BJ (cell line): ENCODE data around the gene METAP1. TPM values are rescaled to one million over a fixed set of nuclear protein-coding genes. Genes with fewer than 3 reads are reported as not detected.

Experiments used
- CTCF ChIA-PET: fragments of 350-600 bp; formaldehyde crosslinking; extraction: SDS; loops from one replicate; lab custom pipeline; 2021; ENCODE audit warnings: antibody characterized with exemption, inconsistent platforms; lab: Yijun Ruan, JAX
- POLR2A ChIA-PET: fragments of 300-600 bp; sonication (Branson Sonifier 250); formaldehyde crosslinking; extraction: SDS; loops from one replicate; lab custom pipeline; 2021; ENCODE audit warnings: antibody characterized with exemption; lab: Charles Lee
- DNase-seq: peaks from one replicate; pipeline ENCODE4 v3.0.0-alpha.2; 2011; ENCODE audit warnings: low read depth
- H3K27me3 ChIP-seq: 2 replicates; pipeline ENCODE4 v1.6.0; 2011; ENCODE audit warnings: low read length; ENCODE audit not compliant: control insufficient read depth, insufficient read depth
- H3K36me3 ChIP-seq: 2 replicates; pipeline ENCODE4 v1.5.1; 2011; ENCODE audit warnings: low read length; ENCODE audit not compliant: control insufficient read depth, insufficient read depth
- H3K4me3 ChIP-seq: 2 replicates; pipeline ENCODE4 v1.5.1; 2011; ENCODE audit warnings: low read depth, mild to moderate bottlenecking, control low read depth, low read length
- polyA plus RNA-seq: library from polyadenylated mRNA; depleted of rRNA; stranded (reverse); fragments of >200 nt; gene quantifications from 2 replicates; pipeline ENCODE4 v1.2.3, GENCODE V29; 2011
- TF ChIP-seq, protein P1 (sequence below): IDR thresholded peaks from 2 replicates; pipeline ENCODE4 v1.5.1; 2011; ENCODE audit warnings: low read depth, mild to moderate bottlenecking, control low read depth, inconsistent platforms, low read length, moderate library complexity; ENCODE audit not compliant: insufficient read depth

The METAP1 gene
- polyA plus RNA-seq, 1 experiment, result 50.2 TPM

DNA sequence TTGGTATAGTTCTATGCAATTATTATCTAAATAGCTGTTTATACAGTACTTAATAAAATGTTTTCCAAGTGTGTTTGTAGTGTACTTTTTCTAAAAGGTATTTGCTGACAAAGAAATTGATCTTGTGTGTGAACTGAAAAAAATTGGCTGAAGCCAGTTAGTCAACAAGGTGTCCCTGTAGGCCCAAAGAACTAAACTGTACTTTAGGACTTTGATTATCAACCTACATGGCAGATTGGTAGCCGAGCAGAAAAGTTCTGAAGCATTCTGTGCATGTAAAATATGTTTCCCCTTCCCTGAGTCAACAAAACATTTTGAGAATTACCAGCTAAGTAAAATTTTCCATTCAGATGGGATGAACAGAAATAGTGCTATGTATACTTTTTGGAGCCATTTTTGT lies 72.1 kb downstream of the METAP1 start:
- H3K4me3 ChIP-seq, result no peak overlapping the region
- TF ChIP-seq, protein P1, sequence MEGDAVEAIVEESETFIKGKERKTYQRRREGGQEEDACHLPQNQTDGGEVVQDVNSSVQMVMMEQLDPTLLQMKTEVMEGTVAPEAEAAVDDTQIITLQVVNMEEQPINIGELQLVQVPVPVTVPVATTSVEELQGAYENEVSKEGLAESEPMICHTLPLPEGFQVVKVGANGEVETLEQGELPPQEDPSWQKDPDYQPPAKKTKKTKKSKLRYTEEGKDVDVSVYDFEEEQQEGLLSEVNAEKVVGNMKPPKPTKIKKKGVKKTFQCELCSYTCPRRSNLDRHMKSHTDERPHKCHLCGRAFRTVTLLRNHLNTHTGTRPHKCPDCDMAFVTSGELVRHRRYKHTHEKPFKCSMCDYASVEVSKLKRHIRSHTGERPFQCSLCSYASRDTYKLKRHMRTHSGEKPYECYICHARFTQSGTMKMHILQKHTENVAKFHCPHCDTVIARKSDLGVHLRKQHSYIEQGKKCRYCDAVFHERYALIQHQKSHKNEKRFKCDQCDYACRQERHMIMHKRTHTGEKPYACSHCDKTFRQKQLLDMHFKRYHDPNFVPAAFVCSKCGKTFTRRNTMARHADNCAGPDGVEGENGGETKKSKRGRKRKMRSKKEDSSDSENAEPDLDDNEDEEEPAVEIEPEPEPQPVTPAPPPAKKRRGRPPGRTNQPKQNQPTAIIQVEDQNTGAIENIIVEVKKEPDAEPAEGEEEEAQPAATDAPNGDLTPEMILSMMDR, result no peak
- ChIA-PET CTCF (no interaction called here), POLR2A (no interaction called here)
- H3K36me3 ChIP-seq, result peaks cover 5% of the 10 kb centered on the region
- H3K27me3 ChIP-seq, result no peaks in the 10 kb centered on the region
- DNase-seq, result no peak

DNA sequence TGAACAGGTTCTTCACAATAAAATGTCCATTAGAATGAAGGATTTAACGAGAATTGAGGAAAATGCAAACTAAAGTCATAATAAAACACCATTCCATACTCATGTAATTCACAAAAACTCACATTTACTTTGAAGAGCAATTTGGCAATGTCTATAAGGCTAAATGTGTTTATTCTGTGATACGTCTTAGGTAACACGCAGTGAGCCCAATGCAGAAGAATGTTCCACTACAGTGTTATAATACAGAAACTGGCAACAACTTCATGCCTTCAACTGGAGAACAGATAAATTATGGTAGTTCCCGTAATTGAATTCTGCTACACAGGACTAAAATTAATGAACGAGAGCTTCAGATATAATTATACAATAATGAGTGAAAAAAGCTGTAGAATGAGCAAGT lies 75.6 kb downstream of the METAP1 start:
- ChIA-PET POLR2A (no interaction called here), CTCF (no interaction called here)
- no peak for DNase-seq
- Histone ChIP-seq H3K36me3 (peaks cover 16% of the 10 kb centered on the region), H3K27me3 (no peaks in the 10 kb centered on the region), H3K4me3 (no peak overlapping the region)
- TF ChIP-seq, protein P1, result no peak

GRCh38 chr4:99074816-99075215 lies 79.3 kb downstream of the METAP1 start:
- TF ChIP-seq, protein P1, result no peak
- DNase-seq, result no peak
- ChIA-PET CTCF (interaction anchor here (0.6 to 1.2 kb wide), 2 partner anchors 80 to 924 kb away, joined by 3 to 5 read pairs; partner anchors contain the start of gene METAP1), POLR2A (no interaction called here)
- Histone ChIP-seq H3K4me3 (no peak overlapping the region), H3K27me3 (no peaks in the 10 kb centered on the region), H3K36me3 (peaks cover 23% of the 10 kb centered on the region)

DNA sequence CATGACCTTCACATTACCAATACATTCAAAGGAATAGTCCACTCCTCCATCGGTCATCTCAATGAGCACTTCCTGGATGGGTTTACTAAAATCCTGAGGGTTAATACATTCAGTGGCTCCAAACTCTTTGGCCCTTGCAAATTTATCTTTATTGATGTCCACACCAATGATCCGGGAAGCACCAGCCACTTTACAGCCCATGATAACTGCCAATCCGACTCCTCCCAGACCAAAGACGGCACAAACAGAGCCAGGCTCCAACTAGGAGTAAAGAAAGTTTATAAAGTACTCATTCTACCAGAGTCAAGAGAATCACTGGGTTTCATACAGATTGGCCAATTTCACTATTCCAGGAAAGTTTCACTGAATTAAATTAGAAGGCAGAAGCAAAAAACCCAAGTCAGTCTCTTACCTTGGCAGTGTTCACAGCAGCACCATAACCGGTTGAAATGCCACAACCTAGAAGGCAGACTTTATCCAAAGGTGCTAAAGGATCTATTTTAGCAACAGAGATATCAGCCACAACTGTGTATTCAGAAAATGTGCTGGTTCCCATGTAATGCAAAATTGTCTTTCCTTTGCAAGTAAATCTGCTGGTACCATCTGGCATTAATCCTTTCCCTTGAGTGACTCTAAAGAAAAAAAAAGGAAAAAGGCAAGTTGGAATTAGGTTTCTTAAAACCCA lies 80.9 kb downstream of the METAP1 start:
- no peak overlapping the region for H3K4me3 ChIP-seq
- DNase-seq, result no peak
- CTCF ChIA-PET, result interaction anchor here (1.2 kb wide), 1 partner anchor 20 kb away, joined by 3 read pairs; no protein-coding TSS in a partner anchor
- no peaks in the 10 kb centered on the region for H3K27me3 ChIP-seq
- TF ChIP-seq, protein P1, result no peak
- H3K36me3 ChIP-seq, result peaks cover 27% of the 10 kb centered on the region
- POLR2A ChIA-PET, result no interaction called here

GRCh38 chr4:99077177-99077576 lies 81.7 kb downstream of the METAP1 start:
- DNase-seq, result no peak
- Histone ChIP-seq H3K4me3 (no peak overlapping the region), H3K36me3 (peaks cover 24% of the 10 kb centered on the region), H3K27me3 (no peaks in the 10 kb centered on the region)
- TF ChIP-seq, protein P1, result no peak
- ChIA-PET CTCF (interaction anchor here (1.0 kb wide), 1 partner anchor 20 kb away, joined by 3 read pairs; no protein-coding TSS in a partner anchor), POLR2A (no interaction called here)
